Liver (tissue), 9 donors: Measurements from ENCODE around the gene DTWD1. TPM values are rescaled to one million over a fixed set of nuclear protein-coding genes. Genes with fewer than 3 reads are reported as not detected.
"Not testable (repeated sequence)": the region's sequence is repeated elsewhere in the genome, so short reads cannot be mapped to it uniquely, and the experiment has no call there.

Experiments used
- DNase-seq: peaks from one replicate; pipeline ENCODE4 v3.0.0-alpha.2; 2017; ENCODE audit warnings: low spot score
- H3K27ac ChIP-seq, 2 donors: one replicate each; pipeline ENCODE4 v1.7.0; 2013; ENCODE audit warnings: inconsistent platforms in 2 of 2, low read length in 2 of 2, control low read depth in 1 of 2, low read depth in 1 of 2, mild to moderate bottlenecking in 1 of 2
- H3K27me3 ChIP-seq, 4 donors: one replicate each; pipeline versions ENCODE4 v1.6.1 to v1.7.0; 2013; ENCODE audit warnings: low read length in 3 of 4, inconsistent platforms in 1 of 4, mild to moderate bottlenecking in 1 of 4, moderate library complexity in 1 of 4; ENCODE audit not compliant: control insufficient read depth in 4 of 4, insufficient read depth in 4 of 4
- H3K36me3 ChIP-seq, 4 donors: one replicate each; pipeline versions ENCODE4 v1.6.1 to v1.7.0; 2013; ENCODE audit warnings: low read length in 3 of 4, mild to moderate bottlenecking in 3 of 4, low read depth in 1 of 4, moderate library complexity in 1 of 4; ENCODE audit not compliant: control insufficient read depth in 4 of 4, insufficient read depth in 3 of 4
- H3K4me1 ChIP-seq, 4 donors: one replicate each; pipeline versions ENCODE4 v1.6.1 to v1.7.0; 2013; ENCODE audit warnings: low read length in 3 of 4, mild to moderate bottlenecking in 3 of 4, moderate library complexity in 1 of 4; ENCODE audit not compliant: control insufficient read depth in 4 of 4, insufficient read depth in 4 of 4
- H3K4me3 ChIP-seq, 3 donors: one replicate each; pipeline versions ENCODE4 v1.6.1 to v1.7.0; 2013; ENCODE audit warnings: low read length in 3 of 3, control low read depth in 1 of 3, low read depth in 1 of 3, mild to moderate bottlenecking in 1 of 3
- H3K9ac ChIP-seq, 2 donors: one replicate each; pipeline ENCODE4 v1.7.0; 2013; ENCODE audit warnings: low read length in 2 of 2, mild to moderate bottlenecking in 2 of 2, moderate library complexity in 2 of 2, control low read depth in 1 of 2, low read depth in 1 of 2
- H3K9me3 ChIP-seq, 4 donors: one replicate each; pipeline versions ENCODE4 v1.6.1 to v1.7.0; 2013; ENCODE audit warnings: low read length in 3 of 4; ENCODE audit not compliant: control insufficient read depth in 4 of 4
- EGR1 ChIP-seq, 2 donors: IDR thresholded peaks; 2 replicates each; pipeline ENCODE4 v1.6.1; 2016 to 2018; ENCODE audit warnings: antibody characterized with exemption in 2 of 2, low read depth in 2 of 2
- FOXA1 ChIP-seq: IDR thresholded peaks from 2 replicates; pipeline ENCODE4 v1.6.1; 2016; ENCODE audit warnings: antibody characterized with exemption
- FOXA2 ChIP-seq: IDR thresholded peaks from 2 replicates; pipeline ENCODE4 v1.6.1; 2016; ENCODE audit warnings: antibody characterized with exemption
- GABPA ChIP-seq, 2 donors: IDR thresholded peaks in 1 of 2; conservative IDR thresholded peaks in 1 of 2; 2 replicates each; pipeline ENCODE4 v1.6.1; 2016; ENCODE audit warnings: antibody characterized with exemption in 2 of 2, mild to moderate bottlenecking in 1 of 2, moderate library complexity in 1 of 2
- HNF4A ChIP-seq, 2 donors: conservative IDR thresholded peaks; 2 replicates each; pipeline ENCODE4 v1.6.1; 2016; ENCODE audit warnings: antibody characterized with exemption in 2 of 2, mild to moderate bottlenecking in 2 of 2
- HNF4G ChIP-seq: IDR thresholded peaks from 2 replicates; pipeline ENCODE4 v1.6.1; 2016; ENCODE audit warnings: antibody characterized with exemption
- JUND ChIP-seq, 2 donors: IDR thresholded peaks; 2 replicates each; pipeline ENCODE4 v1.6.1; 2016; ENCODE audit warnings: antibody characterized with exemption in 2 of 2
- NR2F2 ChIP-seq: IDR thresholded peaks from 2 replicates; pipeline ENCODE4 v1.6.1; 2016; ENCODE audit warnings: antibody characterized with exemption
- RAD21 ChIP-seq, 2 donors: IDR thresholded peaks; 2 replicates each; pipeline ENCODE4 v1.6.1; 2016; ENCODE audit warnings: antibody characterized with exemption in 2 of 2, mild to moderate bottlenecking in 2 of 2
- SP1 ChIP-seq: IDR thresholded peaks from 2 replicates; pipeline ENCODE4 v1.6.1; 2018; ENCODE audit warnings: antibody characterized with exemption, mild to moderate bottlenecking
- TAF1 ChIP-seq: conservative IDR thresholded peaks from 2 replicates; pipeline ENCODE4 v1.6.1; 2016; ENCODE audit warnings: antibody characterized with exemption, mild to moderate bottlenecking
- YY1 ChIP-seq: IDR thresholded peaks from 2 replicates; pipeline ENCODE4 v1.6.1; 2016; ENCODE audit warnings: antibody characterized with exemption, mild to moderate bottlenecking
- WGBS: extraction: QIAGEN DNeasy Blood & Tissue Kit; methylation state at CpG from one replicate; pipeline ENCODE4 v1.1.7; 2013; 5-methylcytosine and 5-hydroxymethylcytosine counted together
- polyA plus RNA-seq, 2 donors: library from polyadenylated mRNA; stranded (reverse) in 1 of 2; unstranded in 1 of 2; fragments of 200-250 nt in 1 of 2; fragments of >200 nt in 1 of 2; fragmentation: Nextera tagmentation in 1 of 2; extraction: Ambion mirVana in 1 of 2; gene quantifications; one replicate each; pipeline versions ENCODE4 v1.2.1 to v1.2.3, GENCODE V29; 2013 to 2015
- total RNA-seq, 2 donors: library from RNA; depleted of rRNA; stranded (reverse); fragments of >200 nt; gene quantifications; one replicate each; pipeline ENCODE4 v1.2.3, GENCODE V29; 2014
- TF ChIP-seq, protein P1 (sequence below): IDR thresholded peaks from 2 replicates; pipeline ENCODE4 v1.6.1; 2016; ENCODE audit warnings: antibody characterized with exemption
- TF ChIP-seq, protein P2 (sequence below): IDR thresholded peaks from 2 replicates; pipeline ENCODE4 v1.6.1; 2016; ENCODE audit warnings: antibody characterized with exemption
- TF ChIP-seq, protein P3 (sequence below): IDR thresholded peaks from 2 replicates; pipeline ENCODE4 v1.6.1; 2016; ENCODE audit warnings: antibody characterized with exemption, mild to moderate bottlenecking
- TF ChIP-seq, protein P4 (sequence below): IDR thresholded peaks from 2 replicates; pipeline ENCODE4 v1.6.1; 2016; ENCODE audit warnings: antibody characterized with exemption
- TF ChIP-seq, protein P5 (sequence below): fragments of 150-350 bp; IDR thresholded peaks from 2 replicates; pipeline ENCODE4 v1.5.1; 2017; ENCODE audit warnings: improper control_type of control experiment, low read depth, low read length; ENCODE audit not compliant: missing input control
- donor health status: healthy.
- donor health status: healthy.
- donor health status: healthy.
- donor health status: healthy.
- donor health status: healthy.

The DTWD1 gene
- total and polyA plus RNA-seq, 4 donors, result 5.8 to 10.8 (median 9.7) TPM

DNA sequence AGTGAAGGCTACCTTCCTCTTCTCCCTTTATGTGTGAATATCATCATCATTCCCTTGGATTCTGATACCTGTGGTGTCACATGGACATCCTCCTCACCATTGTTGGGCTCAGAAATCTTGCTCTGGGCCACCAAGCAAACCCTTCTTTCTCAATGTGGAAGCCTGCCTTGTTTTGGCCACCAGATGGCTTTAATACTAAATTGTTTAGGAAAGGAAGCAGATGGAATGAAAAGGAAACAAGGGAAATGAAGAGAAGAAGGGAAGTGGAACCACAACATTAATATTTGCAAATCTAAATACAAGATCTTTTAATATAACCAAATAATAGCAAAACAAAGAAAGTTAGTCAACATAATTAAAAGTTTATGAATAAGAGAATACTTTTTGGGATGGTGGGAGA is 14.3 kb upstream of the DTWD1 start:
- no peak overlapping the region for H3K27ac ChIP-seq
- H3K4me1 ChIP-seq, result no peaks in the 10 kb centered on the region
- no peak overlapping the region for H3K9ac ChIP-seq
- no peaks in the 10 kb centered on the region for H3K27me3 ChIP-seq
- peaks cover 0 to 2% (median 0%) of the 10 kb centered on the region in 4 donors for H3K36me3 ChIP-seq
- H3K4me3 ChIP-seq, result no peak overlapping the region
- no peak for DNase-seq
- no peaks in the 10 kb centered on the region for H3K9me3 ChIP-seq
- TF ChIP-seq, protein P1, sequence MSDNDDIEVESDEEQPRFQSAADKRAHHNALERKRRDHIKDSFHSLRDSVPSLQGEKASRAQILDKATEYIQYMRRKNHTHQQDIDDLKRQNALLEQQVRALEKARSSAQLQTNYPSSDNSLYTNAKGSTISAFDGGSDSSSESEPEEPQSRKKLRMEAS, result no peak
- TF ChIP-seq RAD21 (IDR thresholded peaks at IDR 0.05) (peak; percentile 12 to 77), HNF4G (no peak), FOXA2 (no peak)

DNA sequence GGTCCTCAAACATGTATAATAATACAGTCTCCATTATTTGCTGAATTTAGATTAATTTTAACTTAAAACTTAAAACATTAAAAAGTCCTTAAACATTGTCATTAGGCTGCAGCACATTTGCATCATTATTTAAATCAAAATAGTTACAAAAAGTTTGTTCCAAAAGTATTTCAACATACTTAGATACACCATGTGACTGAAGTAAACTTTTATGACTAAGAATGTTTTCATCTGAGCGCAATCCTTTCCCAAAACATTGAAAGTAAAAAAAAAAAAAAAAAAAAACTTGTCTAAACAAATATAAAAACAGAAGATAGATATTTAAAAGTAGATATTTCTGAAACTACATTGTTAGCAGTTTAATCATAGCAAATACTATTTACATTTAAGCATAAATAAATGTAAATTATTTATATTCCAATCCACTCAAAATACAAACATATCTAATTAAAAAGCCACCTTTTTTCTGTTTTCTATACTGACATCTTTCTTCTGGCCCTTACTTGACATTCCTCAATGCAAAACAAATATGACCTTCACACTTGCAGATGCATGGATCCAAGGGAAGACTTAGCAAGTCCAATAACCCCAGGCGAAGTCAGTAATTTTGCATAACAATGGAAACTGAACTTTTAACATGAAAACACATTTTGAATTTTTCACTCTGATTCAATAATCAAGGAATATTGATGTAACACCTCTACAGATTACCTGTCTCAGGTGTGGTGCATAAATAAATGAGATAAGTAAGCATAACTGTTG is 10.5 kb upstream of the DTWD1 start:
- 95% methylated on average over 2 of the region's 2 CpGs for WGBS
- no peak overlapping the region for H3K27ac ChIP-seq
- H3K36me3 ChIP-seq, result peaks cover 0 to 5% (median 0%) of the 10 kb centered on the region in 4 donors
- H3K4me3 ChIP-seq, result no peak overlapping the region
- TF ChIP-seq RAD21 (IDR thresholded peaks at IDR 0.05), result no peak
- TF ChIP-seq, protein P2, sequence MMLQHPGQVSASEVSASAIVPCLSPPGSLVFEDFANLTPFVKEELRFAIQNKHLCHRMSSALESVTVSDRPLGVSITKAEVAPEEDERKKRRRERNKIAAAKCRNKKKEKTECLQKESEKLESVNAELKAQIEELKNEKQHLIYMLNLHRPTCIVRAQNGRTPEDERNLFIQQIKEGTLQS, result no peak
- no peak for TF ChIP-seq HNF4G
- TF ChIP-seq SP1, result no peak
- no peak for TF ChIP-seq EGR1 (IDR thresholded peaks at IDR 0.05; ENCODE audit: low read depth in 2 of 2)
- TF ChIP-seq FOXA2, result no peak
- TF ChIP-seq NR2F2, result no peak
- no peak for TF ChIP-seq HNF4A (conservative IDR thresholded peaks at IDR 0.05)
- TF ChIP-seq, protein P3, sequence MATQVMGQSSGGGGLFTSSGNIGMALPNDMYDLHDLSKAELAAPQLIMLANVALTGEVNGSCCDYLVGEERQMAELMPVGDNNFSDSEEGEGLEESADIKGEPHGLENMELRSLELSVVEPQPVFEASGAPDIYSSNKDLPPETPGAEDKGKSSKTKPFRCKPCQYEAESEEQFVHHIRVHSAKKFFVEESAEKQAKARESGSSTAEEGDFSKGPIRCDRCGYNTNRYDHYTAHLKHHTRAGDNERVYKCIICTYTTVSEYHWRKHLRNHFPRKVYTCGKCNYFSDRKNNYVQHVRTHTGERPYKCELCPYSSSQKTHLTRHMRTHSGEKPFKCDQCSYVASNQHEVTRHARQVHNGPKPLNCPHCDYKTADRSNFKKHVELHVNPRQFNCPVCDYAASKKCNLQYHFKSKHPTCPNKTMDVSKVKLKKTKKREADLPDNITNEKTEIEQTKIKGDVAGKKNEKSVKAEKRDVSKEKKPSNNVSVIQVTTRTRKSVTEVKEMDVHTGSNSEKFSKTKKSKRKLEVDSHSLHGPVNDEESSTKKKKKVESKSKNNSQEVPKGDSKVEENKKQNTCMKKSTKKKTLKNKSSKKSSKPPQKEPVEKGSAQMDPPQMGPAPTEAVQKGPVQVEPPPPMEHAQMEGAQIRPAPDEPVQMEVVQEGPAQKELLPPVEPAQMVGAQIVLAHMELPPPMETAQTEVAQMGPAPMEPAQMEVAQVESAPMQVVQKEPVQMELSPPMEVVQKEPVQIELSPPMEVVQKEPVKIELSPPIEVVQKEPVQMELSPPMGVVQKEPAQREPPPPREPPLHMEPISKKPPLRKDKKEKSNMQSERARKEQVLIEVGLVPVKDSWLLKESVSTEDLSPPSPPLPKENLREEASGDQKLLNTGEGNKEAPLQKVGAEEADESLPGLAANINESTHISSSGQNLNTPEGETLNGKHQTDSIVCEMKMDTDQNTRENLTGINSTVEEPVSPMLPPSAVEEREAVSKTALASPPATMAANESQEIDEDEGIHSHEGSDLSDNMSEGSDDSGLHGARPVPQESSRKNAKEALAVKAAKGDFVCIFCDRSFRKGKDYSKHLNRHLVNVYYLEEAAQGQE, result no peak
- TF ChIP-seq, protein P4, sequence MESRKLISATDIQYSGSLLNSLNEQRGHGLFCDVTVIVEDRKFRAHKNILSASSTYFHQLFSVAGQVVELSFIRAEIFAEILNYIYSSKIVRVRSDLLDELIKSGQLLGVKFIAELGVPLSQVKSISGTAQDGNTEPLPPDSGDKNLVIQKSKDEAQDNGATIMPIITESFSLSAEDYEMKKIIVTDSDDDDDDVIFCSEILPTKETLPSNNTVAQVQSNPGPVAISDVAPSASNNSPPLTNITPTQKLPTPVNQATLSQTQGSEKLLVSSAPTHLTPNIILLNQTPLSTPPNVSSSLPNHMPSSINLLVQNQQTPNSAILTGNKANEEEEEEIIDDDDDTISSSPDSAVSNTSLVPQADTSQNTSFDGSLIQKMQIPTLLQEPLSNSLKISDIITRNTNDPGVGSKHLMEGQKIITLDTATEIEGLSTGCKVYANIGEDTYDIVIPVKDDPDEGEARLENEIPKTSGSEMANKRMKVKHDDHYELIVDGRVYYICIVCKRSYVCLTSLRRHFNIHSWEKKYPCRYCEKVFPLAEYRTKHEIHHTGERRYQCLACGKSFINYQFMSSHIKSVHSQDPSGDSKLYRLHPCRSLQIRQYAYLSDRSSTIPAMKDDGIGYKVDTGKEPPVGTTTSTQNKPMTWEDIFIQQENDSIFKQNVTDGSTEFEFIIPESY, result no peak
- no peak for TF ChIP-seq YY1
- TF ChIP-seq, protein P1, result no peak
- TF ChIP-seq TAF1, result no peak
- TF ChIP-seq GABPA (IDR thresholded peaks at IDR 0.05 in 1 of 2, conservative IDR thresholded peaks at IDR 0.05 in 1 of 2), result no peak
- TF ChIP-seq FOXA1, result no peak
- no peak for TF ChIP-seq JUND (IDR thresholded peaks at IDR 0.05)
- TF ChIP-seq, protein P5, sequence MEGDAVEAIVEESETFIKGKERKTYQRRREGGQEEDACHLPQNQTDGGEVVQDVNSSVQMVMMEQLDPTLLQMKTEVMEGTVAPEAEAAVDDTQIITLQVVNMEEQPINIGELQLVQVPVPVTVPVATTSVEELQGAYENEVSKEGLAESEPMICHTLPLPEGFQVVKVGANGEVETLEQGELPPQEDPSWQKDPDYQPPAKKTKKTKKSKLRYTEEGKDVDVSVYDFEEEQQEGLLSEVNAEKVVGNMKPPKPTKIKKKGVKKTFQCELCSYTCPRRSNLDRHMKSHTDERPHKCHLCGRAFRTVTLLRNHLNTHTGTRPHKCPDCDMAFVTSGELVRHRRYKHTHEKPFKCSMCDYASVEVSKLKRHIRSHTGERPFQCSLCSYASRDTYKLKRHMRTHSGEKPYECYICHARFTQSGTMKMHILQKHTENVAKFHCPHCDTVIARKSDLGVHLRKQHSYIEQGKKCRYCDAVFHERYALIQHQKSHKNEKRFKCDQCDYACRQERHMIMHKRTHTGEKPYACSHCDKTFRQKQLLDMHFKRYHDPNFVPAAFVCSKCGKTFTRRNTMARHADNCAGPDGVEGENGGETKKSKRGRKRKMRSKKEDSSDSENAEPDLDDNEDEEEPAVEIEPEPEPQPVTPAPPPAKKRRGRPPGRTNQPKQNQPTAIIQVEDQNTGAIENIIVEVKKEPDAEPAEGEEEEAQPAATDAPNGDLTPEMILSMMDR, result no peak
- no peaks in the 10 kb centered on the region for H3K4me1 ChIP-seq
- H3K27me3 ChIP-seq, result no peaks in the 10 kb centered on the region
- DNase-seq, result no peak
- peaks cover 0 to 7% (median 0%) of the 10 kb centered on the region in 4 donors for H3K9me3 ChIP-seq
- no peak overlapping the region for H3K9ac ChIP-seq

DNA sequence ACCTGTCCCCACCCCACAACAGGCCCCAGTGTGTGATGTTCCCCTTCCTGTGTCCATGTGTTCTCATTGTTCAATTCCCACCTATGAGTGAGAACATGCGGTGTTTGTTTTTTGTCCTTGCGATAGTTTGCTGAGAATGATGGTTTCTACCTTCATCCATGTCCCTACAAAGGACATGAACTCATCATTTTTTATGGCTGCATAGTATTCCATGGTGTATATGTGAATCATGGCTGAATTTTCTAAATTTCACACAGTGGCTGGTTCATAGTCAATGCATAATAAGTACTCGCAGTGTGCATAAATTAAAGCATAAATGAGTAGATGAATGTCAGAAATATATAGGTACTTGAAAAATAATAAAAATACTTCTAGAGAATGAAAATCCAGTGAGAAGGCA is 8.6 kb upstream of the DTWD1 start:
- not testable (repeated sequence) for H3K36me3 ChIP-seq, DNase-seq, H3K4me3 ChIP-seq, H3K9me3 ChIP-seq, H3K27ac ChIP-seq, H3K4me1 ChIP-seq, H3K9ac ChIP-seq, H3K27me3 ChIP-seq
- 97% methylated on average over 3 of the region's 3 CpGs for WGBS
